Measurements from ENCODE around the gene CAMK2G.

Gene CAMK2G

DNA sequence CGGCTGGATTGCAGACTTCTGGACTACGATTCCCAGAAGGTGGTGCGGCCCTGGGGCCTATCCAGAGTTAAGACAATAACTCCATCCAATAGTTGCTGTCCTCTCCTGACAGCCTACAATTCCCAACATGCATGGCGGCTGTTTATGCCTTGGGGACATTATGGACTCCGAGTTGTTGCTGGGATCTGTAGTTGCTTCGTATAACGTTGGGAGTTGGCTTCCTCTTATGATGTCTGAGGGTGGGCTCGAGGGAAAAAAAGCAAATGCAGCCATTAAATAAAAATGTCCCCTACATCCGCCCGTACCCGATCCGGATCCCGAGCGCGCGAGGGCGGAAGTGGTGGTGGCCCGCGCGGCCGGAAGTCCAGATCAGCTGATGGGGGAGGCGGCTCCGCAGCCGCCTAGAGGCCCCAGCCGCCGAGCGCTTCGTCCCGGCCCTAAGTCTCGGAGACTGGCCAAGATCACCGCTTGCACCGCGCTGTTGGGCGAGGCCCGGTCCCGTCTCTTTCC is 89.1 kb downstream of the CAMK2G start, which contains the start of gene ZSWIM8:
Gene ZSWIM8 (plus strand): TSS at position 396 of the 510 bp plus-strand sequence. CDS start 273 bp downstream, outside the sequence.
- TF ChIP-seq, protein P1, sequence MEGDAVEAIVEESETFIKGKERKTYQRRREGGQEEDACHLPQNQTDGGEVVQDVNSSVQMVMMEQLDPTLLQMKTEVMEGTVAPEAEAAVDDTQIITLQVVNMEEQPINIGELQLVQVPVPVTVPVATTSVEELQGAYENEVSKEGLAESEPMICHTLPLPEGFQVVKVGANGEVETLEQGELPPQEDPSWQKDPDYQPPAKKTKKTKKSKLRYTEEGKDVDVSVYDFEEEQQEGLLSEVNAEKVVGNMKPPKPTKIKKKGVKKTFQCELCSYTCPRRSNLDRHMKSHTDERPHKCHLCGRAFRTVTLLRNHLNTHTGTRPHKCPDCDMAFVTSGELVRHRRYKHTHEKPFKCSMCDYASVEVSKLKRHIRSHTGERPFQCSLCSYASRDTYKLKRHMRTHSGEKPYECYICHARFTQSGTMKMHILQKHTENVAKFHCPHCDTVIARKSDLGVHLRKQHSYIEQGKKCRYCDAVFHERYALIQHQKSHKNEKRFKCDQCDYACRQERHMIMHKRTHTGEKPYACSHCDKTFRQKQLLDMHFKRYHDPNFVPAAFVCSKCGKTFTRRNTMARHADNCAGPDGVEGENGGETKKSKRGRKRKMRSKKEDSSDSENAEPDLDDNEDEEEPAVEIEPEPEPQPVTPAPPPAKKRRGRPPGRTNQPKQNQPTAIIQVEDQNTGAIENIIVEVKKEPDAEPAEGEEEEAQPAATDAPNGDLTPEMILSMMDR (IDR thresholded peaks at IDR 0.05; ENCODE audit: insufficient read depth, low read depth, low read length, missing control alignments): no peak
- peak within 1 kb of the TSS; percentile 88 for H3K4me3 ChIP-seq (ENCODE audit: low read length)
- peak; percentile 95 for DNase-seq (ENCODE audit: low read depth)

DNA sequence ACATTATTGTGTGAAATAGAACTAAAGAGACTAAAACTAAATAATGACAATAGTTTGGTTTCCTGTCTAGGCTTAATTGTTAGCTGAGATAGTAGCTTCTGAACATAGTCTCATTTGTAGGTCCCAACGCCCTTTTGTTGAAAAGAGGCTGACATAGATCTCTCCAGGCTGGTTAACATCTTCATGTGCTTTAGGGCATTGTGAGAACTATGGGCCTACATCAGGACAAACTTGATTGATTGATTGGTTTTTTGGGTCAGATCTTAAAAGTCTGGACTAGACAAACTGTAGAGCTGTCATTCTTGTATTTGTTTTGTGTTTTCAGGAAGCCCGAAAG is 91.6 kb downstream of the CAMK2G start:
- DNase-seq (ENCODE audit: low read depth): no peak
- H3K4me3 ChIP-seq (ENCODE audit: low read length): peak overlapping the region; percentile 81
- TF ChIP-seq, protein P1 (IDR thresholded peaks at IDR 0.05; ENCODE audit: insufficient read depth, low read depth, low read length, missing control alignments): no peak

DNA sequence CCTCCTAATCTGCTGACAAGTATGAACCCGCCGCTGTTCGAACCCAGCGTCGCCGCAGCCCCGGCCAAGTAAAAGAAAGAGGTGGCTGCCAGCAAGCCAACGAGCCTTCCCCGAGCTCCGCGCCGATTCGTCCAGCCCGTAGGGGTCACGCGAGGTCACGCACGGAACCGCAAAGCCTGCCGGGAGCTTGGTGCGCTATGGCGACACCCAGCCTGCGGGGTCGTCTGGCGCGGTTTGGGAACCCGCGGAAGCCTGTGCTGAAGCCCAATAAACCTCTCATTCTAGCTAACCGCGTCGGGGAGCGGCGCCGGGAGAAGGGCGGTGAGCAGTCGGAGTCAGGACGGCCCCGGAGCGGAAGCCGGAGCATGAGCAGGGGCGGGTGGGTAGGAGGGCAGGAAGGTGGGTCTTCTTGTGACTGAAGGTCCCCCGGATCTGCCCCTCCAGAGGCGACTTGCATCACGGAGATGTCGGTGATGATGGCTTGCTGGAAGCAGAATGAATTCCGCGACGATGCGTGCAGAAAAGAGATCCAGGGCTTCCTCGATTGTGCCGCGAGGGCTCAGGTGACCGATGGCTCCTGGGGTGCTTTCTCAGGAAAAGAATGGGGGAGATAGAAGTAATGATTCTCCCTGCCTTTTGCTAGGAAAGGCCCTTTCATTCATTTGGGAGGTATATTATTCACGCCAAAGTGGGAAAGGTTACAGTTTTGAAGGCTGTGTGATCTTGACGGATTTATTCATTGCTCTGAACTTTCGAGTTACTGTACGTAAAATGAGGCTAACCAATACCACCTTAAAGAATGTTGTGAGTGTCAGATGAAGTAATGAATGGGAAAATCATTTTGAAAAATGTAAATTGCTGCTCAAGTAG is 92.2 kb downstream of the CAMK2G start, which contains the start of gene CHCHD1:
Gene CHCHD1 (plus strand): TSS at position 170 of the 870 bp plus-strand sequence. CDS start 28 bp downstream, at position 198.
- peak within 1 kb of the TSS; percentile 81 for H3K4me3 ChIP-seq (ENCODE audit: low read length)
- TF ChIP-seq, protein P1 (IDR thresholded peaks at IDR 0.05; ENCODE audit: insufficient read depth, low read depth, low read length, missing control alignments): no peak
- DNase-seq (ENCODE audit: low read depth): peak; percentile 86

DNA sequence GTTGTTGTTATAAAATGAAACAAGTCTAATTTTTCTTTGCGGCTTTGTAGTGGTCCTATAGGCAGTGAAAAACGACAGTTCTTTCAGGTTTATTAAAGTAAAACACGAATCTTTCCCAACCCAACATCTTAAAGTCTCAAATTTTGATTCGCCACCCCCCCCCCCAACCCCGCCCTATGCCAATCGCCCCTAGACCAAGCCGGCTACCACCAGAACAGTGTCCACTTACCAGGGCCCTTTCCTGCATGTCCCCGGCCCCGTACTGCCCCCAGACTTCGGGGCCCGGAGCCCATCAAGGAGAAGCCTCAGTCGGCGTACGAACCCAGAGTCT is 92.8 kb downstream of the CAMK2G start:
- no peak for DNase-seq (ENCODE audit: low read depth)
- H3K4me3 ChIP-seq (ENCODE audit: low read length): peak overlapping the region; percentile 81
- TF ChIP-seq, protein P1 (IDR thresholded peaks at IDR 0.05; ENCODE audit: insufficient read depth, low read depth, low read length, missing control alignments): no peak

DNA sequence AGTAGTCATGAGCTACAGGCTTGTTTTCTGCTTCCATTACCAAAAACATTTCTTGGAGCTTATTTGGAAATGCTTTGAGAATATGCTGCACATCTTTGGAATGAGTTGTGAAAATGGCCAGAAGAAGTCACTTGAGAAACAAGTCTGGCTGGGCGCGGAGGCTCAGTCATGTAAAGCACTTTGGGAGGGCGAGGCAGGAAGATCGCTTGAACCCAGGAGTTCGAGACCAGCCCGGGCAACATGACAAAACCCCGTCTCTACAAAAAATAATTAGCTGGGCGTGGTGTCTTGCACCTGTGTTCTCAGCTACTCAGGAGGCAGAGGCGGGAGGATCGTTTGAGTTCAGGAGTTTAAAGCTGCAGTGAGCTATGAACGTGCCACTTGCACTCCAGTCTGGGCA is 93.4 kb downstream of the CAMK2G start:
- DNase-seq (ENCODE audit: low read depth): peak; percentile 42
- peak overlapping the region; percentile 81 for H3K4me3 ChIP-seq (ENCODE audit: low read length)
- TF ChIP-seq, protein P1 (IDR thresholded peaks at IDR 0.05; ENCODE audit: insufficient read depth, low read depth, low read length, missing control alignments): no peak

DNA sequence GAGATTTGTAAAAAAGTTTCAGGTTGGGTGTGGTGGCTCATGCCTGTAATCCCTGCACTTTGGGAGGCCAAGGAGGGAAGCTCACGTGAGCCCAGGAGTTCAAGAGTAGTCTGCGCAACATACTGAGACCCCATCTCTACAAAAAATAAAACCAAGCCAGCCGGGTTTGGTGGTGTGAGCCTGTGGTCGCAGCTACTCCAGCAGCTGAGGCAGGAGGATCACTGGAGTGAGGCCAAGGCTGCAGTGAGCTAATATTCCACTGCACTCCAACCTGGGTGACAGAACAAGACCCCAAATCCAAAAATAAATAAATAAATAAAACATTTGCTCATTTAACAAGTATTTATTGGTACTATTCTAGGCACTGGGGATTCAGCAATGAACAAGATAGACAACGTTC is 94.1 kb downstream of the CAMK2G start:
- no peak for DNase-seq (ENCODE audit: low read depth)
- no peak overlapping the region for H3K4me3 ChIP-seq (ENCODE audit: low read length)
- TF ChIP-seq, protein P1 (IDR thresholded peaks at IDR 0.05; ENCODE audit: insufficient read depth, low read depth, low read length, missing control alignments): no peak
